ENCODE measurements around the gene ADGRL4.
"Not testable (repeated sequence)": the region's sequence is repeated elsewhere in the genome, so short reads cannot be mapped to it uniquely, and the experiment has no call there.

The ADGRL4 gene

DNA sequence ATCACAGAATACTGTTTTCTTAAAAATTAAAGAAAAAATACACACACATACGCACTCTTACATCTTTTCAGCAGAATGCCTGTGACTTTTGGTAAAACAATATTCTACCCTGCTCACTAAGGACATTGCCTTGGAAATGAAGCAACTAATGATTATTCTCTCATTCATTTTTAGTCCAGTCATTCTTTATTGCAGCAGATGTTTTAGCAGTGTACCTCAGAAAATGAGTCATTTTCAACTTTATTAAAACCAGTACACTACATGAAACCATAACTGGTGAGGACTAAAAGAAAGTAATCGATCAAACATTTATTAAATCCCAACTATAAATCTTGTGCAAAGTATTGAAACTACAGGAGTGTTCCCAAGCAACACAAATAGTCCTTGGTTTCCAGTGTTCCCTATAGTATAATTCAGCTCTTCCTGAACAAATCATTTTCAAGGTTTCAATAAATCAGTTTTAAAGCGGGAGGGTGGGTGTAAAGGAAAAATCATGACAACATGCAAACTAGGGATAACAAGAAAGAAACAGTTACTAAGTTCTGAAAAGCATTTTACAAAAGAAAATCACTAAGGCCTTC, 114.2 kb downstream of the ADGRL4 start:
- TF ChIP-seq, protein P1, sequence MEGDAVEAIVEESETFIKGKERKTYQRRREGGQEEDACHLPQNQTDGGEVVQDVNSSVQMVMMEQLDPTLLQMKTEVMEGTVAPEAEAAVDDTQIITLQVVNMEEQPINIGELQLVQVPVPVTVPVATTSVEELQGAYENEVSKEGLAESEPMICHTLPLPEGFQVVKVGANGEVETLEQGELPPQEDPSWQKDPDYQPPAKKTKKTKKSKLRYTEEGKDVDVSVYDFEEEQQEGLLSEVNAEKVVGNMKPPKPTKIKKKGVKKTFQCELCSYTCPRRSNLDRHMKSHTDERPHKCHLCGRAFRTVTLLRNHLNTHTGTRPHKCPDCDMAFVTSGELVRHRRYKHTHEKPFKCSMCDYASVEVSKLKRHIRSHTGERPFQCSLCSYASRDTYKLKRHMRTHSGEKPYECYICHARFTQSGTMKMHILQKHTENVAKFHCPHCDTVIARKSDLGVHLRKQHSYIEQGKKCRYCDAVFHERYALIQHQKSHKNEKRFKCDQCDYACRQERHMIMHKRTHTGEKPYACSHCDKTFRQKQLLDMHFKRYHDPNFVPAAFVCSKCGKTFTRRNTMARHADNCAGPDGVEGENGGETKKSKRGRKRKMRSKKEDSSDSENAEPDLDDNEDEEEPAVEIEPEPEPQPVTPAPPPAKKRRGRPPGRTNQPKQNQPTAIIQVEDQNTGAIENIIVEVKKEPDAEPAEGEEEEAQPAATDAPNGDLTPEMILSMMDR (IDR thresholded peaks at IDR 0.05): no peak
- DNase-seq (ENCODE audit: low spot score): no peak
- Histone ChIP-seq H3K27ac (no peak overlapping the region), H3K4me3 (no peak overlapping the region)

DNA sequence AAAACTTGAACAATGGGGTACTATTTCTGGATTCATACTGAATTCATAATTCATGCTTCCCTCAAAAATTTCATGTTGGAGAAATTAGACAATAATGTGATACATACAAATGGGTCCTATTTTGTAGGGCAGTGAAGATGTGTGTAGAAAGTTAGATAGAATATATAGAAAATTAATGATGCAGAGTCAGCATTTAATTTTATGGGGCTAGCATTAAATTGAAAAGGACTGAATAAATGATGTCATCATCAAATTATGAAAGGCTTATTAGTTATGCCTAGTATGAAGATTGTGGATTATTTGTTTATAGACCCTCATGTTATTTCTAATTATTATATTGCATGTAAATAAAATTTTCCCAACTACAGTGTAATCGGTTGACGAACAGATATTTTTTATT, 119.1 kb downstream of the ADGRL4 start:
- no peak overlapping the region for H3K4me3 ChIP-seq
- no peak overlapping the region for H3K27ac ChIP-seq
- TF ChIP-seq, protein P1 (IDR thresholded peaks at IDR 0.05): no peak
- DNase-seq (ENCODE audit: low spot score): no peak

DNA sequence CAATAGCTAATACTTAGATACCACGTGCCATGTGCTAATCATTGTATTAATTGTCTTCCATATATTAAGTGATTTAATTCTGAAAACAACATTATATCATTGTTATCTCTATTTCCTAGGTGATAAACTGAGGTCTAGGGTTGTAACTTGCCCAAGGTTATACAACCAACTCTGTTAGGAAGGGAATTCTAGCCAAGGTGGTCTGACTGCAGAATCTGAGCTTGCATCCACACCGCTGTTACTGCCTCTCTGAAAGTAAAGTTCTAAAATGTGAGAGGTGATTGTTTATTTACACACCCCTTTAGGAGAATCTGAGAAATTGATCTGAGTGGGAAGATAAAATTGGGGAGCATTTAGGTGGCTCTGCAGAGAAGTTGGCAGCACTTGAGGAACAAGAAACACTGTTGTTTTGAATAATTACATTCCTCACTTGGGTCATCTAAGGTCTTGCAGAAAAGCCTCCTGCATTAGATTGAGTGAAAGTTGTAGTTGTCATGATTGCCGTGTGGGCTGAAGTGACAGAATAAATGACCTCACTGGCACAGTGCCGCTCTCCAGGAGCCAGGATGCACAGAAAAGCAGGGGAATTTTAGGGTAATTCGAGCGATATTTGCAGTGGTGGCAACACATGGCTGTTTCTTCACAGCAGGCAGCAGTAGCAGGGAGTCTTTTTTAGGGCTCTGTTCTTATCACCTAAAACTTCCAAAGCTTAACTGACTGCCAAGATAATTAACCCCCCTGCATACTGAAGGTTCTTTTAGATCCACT, 121.7 kb downstream of the ADGRL4 start:
- Histone ChIP-seq H3K4me3 (no peak overlapping the region), H3K27ac (no peak overlapping the region)
- no peak for DNase-seq (ENCODE audit: low spot score)
- TF ChIP-seq, protein P1 (IDR thresholded peaks at IDR 0.05): no peak

DNA sequence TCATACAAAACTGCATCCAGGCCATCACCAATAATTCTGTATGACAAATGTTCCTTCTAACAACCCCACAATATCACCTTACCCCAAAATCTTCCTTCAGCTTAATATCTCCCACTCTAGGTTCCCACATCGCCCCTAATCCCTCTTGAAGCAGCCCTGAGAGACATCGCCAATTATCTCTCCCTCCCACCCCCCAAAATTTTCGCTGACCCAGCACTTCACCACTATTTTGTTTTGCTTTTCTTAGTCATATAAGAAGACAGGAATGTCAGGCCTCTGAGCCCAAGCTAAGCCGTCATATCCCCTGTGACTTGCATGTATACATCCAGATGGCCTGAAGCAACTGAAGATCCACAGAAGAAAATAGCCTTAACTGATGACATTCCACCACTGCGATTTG, 126.3 kb downstream of the ADGRL4 start:
- DNase-seq (ENCODE audit: low spot score): no peak
- H3K27ac ChIP-seq: no peak overlapping the region
- H3K4me3 ChIP-seq: no peak overlapping the region
- TF ChIP-seq, protein P1 (IDR thresholded peaks at IDR 0.05): no peak

DNA sequence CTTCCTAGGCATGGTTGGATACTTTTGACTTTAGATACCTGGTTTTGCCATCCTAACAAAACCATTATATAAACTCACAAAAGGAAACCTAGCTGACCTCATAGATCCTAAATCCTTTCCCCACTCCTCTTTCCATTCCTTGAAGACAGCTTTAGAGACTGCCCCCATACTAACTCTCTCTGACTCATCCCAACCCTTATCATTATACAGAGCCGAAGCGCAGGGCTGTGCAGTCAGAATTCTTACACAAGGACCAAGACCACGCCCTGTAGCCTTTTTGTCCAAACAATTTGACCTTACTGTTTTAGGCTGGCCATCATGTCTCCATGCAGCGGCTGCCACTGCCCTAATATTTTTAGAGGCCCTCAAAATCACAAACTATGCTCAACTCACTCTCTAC, 130.5 kb downstream of the ADGRL4 start:
- H3K27ac ChIP-seq; H3K4me3 ChIP-seq; DNase-seq (ENCODE audit: low spot score): not testable (repeated sequence)

DNA sequence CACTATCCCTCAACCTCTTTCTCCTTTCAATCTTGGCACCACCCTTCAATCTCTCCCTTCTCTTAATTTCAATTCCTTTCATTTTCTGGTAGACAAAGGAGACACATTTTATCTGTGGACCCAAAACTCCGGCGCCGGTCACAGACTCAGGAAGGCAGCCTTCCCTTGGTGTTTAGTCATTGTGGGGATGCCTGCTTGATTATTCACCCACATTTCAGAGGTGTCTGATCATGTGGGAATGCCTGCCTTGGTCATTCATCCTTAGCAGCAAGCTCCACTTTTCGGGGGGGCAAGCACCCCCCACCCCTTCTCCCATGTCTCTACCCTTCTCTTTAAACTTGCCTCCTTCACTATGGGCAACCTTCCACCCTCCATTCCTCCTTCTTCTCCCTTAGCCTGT, 133.7 kb downstream of the ADGRL4 start:
- not testable (repeated sequence) for DNase-seq (ENCODE audit: low spot score); H3K4me3 ChIP-seq

DNA sequence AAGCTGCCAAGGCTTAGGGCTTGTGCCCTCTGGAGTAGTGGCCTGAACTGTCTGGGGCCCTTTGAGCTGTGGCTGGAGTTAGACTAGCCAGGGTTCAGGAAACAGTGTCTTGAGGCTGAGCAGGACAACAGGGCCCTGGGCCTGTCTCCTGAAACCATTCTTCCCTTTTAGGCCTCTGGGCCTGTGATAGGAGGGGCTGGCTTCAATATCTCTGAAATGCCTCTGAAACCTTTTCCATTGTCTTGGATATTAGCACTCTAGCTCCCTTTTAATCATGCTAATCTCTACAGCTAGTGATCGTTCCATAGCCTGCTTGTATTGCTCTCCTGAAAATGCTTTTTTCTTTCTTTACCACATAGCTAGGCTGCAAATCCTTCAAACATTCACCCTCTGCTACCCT, 135.3 kb downstream of the ADGRL4 start:
- H3K4me3 ChIP-seq: no peak overlapping the region
- TF ChIP-seq, protein P1 (IDR thresholded peaks at IDR 0.05): no peak
- no peak overlapping the region for H3K27ac ChIP-seq
- no peak for DNase-seq (ENCODE audit: low spot score)

More for the DNA sequence above, 133.7 kb downstream of the ADGRL4 start:
- H3K27ac ChIP-seq: not testable (repeated sequence)

DNA sequence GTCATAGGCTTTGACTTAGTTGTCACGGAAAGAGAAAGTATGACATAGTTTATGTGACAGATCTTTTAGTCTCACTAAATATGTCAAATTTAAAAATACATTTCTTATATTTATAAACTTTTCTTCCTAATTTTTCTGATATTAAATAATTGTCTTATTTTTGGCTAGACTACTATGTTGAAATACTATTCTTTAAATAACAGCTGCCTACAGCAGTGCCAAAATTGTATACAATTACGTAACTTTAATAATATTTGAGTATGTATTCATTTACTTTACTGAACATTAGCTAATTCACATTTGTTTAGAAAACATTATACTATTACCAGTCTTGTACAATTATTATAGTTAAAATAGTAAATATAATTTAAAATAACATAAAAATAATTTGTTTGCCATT, 137.4 kb downstream of the ADGRL4 start:
- DNase-seq (ENCODE audit: low spot score): no peak
- Histone ChIP-seq H3K27ac (no peak overlapping the region), H3K4me3 (no peak overlapping the region)
- TF ChIP-seq, protein P1 (IDR thresholded peaks at IDR 0.05): no peak
